K562 (cell line): Measurements from ENCODE around the gene RFX7.

Source experiments
- BHLHE40 ChIP-seq: IDR thresholded peaks from 2 replicates; pipeline ENCODE4 v1.6.1; 2011; ENCODE audit warnings: low read length, improper control_type of control experiment
- ESRRB ChIP-seq: fragments of 250-450 bp; sonication (Bioruptor Pico); IDR thresholded peaks from 2 replicates; pipeline ENCODE4 v1.5.0; 2020; ENCODE audit warnings: mild to moderate bottlenecking, moderate library complexity, borderline replicate concordance
- KAT7 ChIP-seq: sonication (generic); formaldehyde crosslinking; IDR thresholded peaks from 2 replicates; pipeline ENCODE4 v1.8.0; 2022; ENCODE audit warnings: missing genetic modification reagents, mild to moderate bottlenecking, borderline replicate concordance
- SMC3 ChIP-seq: conservative IDR thresholded peaks from 2 replicates; pipeline ENCODE4 v1.6.1; 2011; ENCODE audit warnings: low read depth, low read length, improper control_type of control experiment; ENCODE audit not compliant: insufficient read depth
- TF ChIP-seq, protein P1 (sequence below): IDR thresholded peaks from 3 replicates; pipeline ENCODE4 v1.6.1; 2011; ENCODE audit warnings: borderline replicate concordance, mild to moderate bottlenecking; ENCODE audit not compliant: insufficient read length, insufficient read depth

DNA sequence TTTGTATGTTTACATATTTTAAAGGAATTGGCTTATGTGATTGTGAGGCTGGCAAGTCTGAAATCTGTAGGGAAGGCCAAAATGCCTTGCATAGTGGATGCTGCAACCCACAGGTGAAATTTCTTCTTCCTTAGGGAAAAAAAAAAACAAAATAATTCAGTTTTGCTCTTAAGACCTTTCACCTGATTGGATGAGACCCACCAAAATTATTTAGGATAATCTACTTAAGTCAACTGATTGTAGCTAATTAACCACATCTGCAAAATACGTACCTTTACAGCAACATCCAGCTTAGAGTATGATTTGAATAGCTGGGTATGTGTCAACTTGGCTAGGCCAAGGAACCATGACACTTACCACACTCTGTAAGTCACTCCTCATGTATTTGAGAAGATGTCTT lies 6.9 kb upstream of the RFX7 start:
- TF ChIP-seq ESRRB (CRISPR knock-in tag) (no peak), BHLHE40 (no peak), KAT7 (CRISPR knock-in tag) (no peak), SMC3 (no peak)
- TF ChIP-seq, protein P1, sequence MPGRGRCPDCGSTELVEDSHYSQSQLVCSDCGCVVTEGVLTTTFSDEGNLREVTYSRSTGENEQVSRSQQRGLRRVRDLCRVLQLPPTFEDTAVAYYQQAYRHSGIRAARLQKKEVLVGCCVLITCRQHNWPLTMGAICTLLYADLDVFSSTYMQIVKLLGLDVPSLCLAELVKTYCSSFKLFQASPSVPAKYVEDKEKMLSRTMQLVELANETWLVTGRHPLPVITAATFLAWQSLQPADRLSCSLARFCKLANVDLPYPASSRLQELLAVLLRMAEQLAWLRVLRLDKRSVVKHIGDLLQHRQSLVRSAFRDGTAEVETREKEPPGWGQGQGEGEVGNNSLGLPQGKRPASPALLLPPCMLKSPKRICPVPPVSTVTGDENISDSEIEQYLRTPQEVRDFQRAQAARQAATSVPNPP: no peak
